Bronchial epithelial cell (primary cell): Measurements from ENCODE around the gene TLCD2. TPM values are rescaled to one million over a fixed set of nuclear protein-coding genes. Genes with fewer than 3 reads are reported as not detected.
"Not testable (repeated sequence)": the region's sequence is repeated elsewhere in the genome, so short reads cannot be mapped to it uniquely, and the experiment has no call there.

Experiments used
- DNase-seq: peaks from one replicate; pipeline ENCODE4 v3.0.0-alpha.2; 2010; ENCODE audit warnings: low read depth
- FAIRE-seq: peaks from 2 replicates; lab custom pipeline; 2011; peaks lifted over from hg19 to GRCh38; lab: Jason Lieb, UNC
- H3K27me3 ChIP-seq: 2 replicates; pipeline ENCODE4 v1.5.1; 2011; ENCODE audit warnings: low read length; ENCODE audit not compliant: control insufficient read depth, insufficient read depth
- H3K36me3 ChIP-seq: 2 replicates; pipeline ENCODE4 v1.5.1; 2011; ENCODE audit warnings: low read length; ENCODE audit not compliant: control insufficient read depth, insufficient read depth
- H3K4me3 ChIP-seq: 2 replicates; pipeline ENCODE4 v1.5.1; 2011; ENCODE audit warnings: mild to moderate bottlenecking, low read depth, low read length, control low read depth
- total RNA-seq: library from RNA; depleted of rRNA; stranded (reverse); fragments of >200 nt; gene quantifications from 2 replicates; pipeline ENCODE4 v1.2.1, GENCODE V29; 2014
- TF ChIP-seq, protein P1 (sequence below): IDR thresholded peaks from 2 replicates; pipeline ENCODE4 v1.5.1; 2011; ENCODE audit warnings: mild to moderate bottlenecking, moderate library complexity, low read length, control low read depth, inconsistent platforms; ENCODE audit not compliant: insufficient read depth, severe bottlenecking

The TLCD2 gene
- total RNA-seq, 1 donor from 2014 or later: 4.5 TPM

DNA sequence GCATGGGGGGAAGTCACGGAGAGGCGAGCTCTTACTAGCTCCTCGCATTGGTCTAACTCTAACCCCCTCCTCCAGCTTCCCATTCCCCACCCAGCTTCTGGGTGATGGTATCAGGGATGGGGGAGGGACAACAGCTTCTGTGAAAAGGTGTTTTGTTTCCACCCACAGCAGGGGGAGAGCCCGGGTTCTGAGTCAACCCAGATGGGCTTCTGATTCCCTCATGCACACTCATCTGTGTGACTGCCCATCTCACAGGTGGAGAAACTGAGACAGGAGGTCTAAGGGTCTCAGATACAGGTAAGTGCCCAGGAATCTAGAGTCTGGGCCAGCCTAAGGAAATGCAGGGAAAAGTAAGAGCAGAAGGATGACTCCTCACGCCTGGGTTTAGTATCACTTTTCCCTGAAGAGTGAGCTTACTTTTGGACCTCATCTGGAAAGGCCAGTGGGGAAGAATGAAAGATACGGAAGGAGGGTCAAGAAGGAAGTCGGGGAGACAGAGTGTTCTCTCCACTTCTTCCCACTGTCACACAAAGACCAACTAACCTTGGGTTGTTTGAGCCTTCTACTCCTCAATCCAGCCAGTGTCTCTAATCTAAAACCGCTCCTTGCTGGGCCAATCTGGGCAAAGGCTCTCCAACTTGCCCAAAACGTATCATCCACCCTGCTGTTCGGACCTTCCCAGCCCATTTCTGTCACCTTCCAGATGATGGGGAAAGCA lies 3.1 kb upstream of the TLCD2 start:
- FAIRE-seq: no peak
- no peak for DNase-seq
- Histone ChIP-seq H3K4me3 (no peak overlapping the region), H3K27me3 (no peaks in the 10 kb centered on the region), H3K36me3 (peaks cover 27% of the 10 kb centered on the region)
- TF ChIP-seq, protein P1, sequence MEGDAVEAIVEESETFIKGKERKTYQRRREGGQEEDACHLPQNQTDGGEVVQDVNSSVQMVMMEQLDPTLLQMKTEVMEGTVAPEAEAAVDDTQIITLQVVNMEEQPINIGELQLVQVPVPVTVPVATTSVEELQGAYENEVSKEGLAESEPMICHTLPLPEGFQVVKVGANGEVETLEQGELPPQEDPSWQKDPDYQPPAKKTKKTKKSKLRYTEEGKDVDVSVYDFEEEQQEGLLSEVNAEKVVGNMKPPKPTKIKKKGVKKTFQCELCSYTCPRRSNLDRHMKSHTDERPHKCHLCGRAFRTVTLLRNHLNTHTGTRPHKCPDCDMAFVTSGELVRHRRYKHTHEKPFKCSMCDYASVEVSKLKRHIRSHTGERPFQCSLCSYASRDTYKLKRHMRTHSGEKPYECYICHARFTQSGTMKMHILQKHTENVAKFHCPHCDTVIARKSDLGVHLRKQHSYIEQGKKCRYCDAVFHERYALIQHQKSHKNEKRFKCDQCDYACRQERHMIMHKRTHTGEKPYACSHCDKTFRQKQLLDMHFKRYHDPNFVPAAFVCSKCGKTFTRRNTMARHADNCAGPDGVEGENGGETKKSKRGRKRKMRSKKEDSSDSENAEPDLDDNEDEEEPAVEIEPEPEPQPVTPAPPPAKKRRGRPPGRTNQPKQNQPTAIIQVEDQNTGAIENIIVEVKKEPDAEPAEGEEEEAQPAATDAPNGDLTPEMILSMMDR: no peak

DNA sequence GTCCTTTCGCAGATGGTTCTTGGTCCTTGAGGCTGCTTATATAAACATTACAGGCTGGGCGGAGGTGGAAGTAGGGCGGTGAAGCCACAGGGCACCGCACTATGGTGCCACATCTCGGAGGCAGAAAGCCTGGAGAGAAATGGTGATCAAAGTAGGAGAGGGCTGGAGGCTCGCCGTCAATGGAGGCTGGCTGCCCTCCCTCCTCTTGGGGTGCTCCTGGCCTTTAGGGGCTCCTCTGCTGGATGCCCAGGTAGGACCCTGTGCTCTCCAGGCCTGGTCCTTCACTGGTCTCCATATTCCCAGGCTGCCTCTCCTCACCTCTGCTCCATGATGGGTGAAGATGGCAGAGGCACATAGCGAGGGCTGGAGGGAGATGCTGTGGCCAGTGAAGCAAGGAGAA lies 2.1 kb upstream of the TLCD2 start:
- FAIRE-seq (no peak), DNase-seq (no peak)
- Histone ChIP-seq H3K36me3 (peaks cover 29% of the 10 kb centered on the region), H3K27me3 (no peaks in the 10 kb centered on the region), H3K4me3 (no peak overlapping the region)
- TF ChIP-seq, protein P1: no peak

DNA sequence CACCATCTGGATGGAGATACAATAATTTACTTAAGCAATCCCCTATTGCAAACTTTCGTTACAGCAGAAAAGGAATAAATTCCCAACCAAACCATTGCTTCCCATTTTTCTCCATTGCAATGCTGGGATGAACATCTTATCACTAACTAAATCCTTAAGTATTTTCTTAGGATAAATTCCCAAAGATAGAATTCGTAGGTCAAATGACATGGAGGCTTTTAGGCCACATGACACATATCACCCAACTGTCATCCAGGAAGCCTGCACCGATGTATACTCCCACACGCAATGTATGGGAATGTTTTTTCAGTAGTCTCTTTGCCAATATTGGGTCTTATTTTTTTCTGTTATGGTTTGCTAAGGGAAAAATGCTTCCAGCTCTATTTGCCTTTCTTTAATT lies 1.6 kb upstream of the TLCD2 start:
- no peak for FAIRE-seq
- TF ChIP-seq, protein P1: no peak
- H3K36me3 ChIP-seq: peaks cover 29% of the 10 kb centered on the region
- no peak for DNase-seq
- H3K27me3 ChIP-seq: no peaks in the 10 kb centered on the region
- no peak overlapping the region for H3K4me3 ChIP-seq

DNA sequence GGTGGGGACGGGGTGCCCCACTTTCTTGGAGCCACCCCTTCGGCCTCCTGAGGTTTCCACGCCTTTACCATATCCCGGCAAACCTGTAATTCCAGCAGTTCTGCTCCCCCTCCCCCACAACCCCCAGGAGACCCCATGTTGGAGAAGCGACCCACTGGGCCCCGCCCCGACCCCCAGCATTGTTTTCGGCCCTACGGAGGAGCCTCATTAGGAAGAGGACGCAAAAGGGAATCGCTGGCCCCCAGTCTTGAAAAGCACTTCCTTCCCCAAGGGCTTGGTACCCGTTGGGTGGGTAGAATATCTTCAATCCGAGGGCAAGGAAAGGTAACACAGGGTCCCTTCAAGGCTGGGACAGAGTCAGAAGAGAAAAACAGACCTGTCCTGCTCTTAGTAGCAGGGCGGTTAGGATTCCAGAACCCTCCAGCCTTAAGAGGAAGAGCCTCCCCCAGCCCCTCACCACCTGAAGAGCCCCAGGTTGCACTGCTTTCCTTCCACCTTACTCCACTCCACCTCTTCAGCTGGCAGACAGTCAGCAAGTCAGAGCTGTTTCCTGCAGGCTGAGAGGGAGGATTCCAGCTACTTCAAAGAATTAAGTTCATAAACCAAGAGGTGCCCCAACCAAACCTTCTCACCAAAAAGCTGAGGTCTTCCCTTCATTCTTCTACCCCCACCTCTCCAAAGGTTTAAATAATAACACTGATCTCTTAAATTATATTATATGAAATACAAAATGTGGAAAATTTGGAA lies 803 bp upstream of the TLCD2 start:
- H3K36me3 ChIP-seq: peaks cover 29% of the 10 kb centered on the region
- peak overlapping the region; percentile 75 for H3K4me3 ChIP-seq
- FAIRE-seq: no peak
- no peaks in the 10 kb centered on the region for H3K27me3 ChIP-seq
- TF ChIP-seq, protein P1: no peak
- DNase-seq: peak; percentile 44

DNA sequence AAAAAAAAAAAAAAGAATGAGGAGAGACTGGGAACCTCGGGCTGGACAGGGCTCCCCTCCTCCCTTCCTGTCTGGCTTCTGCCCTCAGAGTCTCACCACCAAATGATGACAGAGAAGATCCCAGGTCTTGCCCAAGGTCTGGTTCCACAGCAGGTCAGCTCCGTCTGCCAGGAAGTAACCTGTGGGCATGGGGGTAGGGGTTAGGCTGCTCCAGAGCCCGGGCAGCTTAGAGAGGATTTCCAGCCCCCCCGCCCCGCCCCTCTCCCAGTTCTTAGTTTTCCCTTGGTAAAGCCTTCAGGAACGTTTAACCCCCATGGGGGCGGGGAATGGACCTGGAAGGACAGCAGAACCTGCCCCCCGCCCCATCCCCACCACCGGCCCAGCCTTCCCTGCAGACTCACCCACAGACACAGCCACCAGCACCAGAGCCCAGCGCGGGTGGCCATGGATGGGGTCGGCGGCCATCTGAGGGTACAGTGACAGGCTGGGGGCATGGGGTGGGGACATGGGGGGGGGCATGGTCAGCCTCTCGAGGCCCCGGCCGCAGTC lies 700 bp downstream of the TLCD2 start:
- DNase-seq (peak; percentile 22), FAIRE-seq (no peak)
- Histone ChIP-seq H3K4me3 (peak overlapping the region; percentile 75), H3K36me3 (peaks cover 25% of the 10 kb centered on the region), H3K27me3 (no peaks in the 10 kb centered on the region)
- TF ChIP-seq, protein P1: no peak

DNA sequence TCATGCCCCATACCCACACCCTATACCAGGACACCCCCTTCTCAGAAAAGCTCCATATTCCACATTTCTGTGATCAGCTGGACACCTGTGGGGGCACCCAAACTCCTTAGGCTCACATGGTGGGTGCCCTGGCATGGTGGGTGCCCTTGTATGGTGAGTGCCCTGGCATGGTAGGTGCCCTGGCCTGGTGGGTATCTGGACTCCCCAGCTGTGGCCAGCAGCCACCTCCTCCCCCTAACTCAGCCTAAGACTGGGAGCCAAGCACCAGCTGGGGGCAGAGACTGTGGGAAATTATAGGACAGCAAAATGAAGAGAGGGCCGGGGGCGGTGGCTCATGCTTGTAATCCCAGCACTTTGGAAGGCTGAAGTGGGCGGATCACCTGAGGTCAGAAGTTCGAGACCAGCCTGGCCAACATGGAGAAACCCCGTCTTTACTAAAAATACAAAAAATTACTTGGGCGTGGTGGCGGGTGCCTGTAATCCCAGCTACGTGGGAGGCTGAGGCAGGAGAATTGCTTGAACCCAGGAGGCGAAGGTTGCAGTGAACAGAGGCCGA lies 1.3 kb downstream of the TLCD2 start:
- not testable (repeated sequence) for H3K27me3 ChIP-seq, FAIRE-seq, DNase-seq, H3K4me3 ChIP-seq
- peaks cover 20% of the 10 kb centered on the region for H3K36me3 ChIP-seq
